GM19324 (cell line): ENCODE results near the gene SPATS2.

ENCODE experiments used
- ATAC-seq: cut with Tn5 transposase; IDR thresholded peaks from one replicate; pipeline ENCODE4 v1.9.1; 2021; ENCODE audit warnings: mild to moderate bottlenecking, moderate library complexity; ENCODE audit not compliant: unreplicated experiment, low FRiP score

SPATS2 gene

GRCh38 chr12:49335955-49336644 lies 31.2 kb upstream of the SPATS2 start:
- ATAC-seq, result no peak

- peak; percentile 51 for ATAC-seq
Observed at GRCh38 chr12:49336645-49337584, 30.3 kb upstream of the SPATS2 start, which contains the start of gene C1QL4. TSS of gene C1QL4 (minus strand) at chr12:49337188. CDS start at chr12:49336477, 711 bp downstream.

- no peak for ATAC-seq
Observed at GRCh38 chr12:49338830-49339463, 28.3 kb upstream of the SPATS2 start.

- ATAC-seq, result no peak
Observed at GRCh38 chr12:49339464-49339861, 27.8 kb upstream of the SPATS2 start.

DNA sequence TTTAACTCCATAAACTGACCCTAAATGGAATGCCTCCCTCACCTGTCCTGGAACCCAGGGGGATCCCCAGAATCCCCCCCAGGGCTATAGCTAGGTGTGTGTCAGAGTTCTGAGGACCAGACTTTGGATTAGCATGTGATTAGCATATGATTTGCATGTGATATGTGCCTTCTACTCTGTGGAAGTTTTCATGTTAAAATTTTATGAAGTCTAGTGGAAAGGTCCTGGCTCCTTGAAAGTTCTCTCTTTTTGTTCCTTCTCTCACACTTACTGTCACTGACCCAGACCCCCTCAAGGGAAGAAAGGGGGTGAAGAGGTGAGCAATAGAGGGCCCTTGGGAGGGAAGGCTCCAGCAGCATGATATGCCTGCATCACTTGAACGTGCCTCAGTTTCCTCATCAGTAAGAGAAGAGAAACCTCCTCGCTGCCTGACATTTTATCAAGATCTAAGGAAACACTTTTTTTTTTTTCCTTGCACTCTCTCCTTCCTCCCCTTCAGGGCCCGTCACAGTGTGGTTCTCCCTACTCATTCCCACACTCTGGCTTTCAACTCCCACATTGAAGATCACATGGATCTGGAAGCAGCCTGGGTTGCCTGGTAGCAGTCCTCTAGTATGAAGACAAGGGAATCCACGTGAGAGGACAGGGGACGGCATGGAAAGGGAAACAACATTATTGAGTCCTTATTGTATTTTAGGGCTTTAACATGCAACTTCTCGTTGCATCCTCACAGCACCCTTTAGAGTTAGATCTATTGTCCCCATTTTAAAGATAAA lies 27.0 kb upstream of the SPATS2 start:
- no peak for ATAC-seq

DNA sequence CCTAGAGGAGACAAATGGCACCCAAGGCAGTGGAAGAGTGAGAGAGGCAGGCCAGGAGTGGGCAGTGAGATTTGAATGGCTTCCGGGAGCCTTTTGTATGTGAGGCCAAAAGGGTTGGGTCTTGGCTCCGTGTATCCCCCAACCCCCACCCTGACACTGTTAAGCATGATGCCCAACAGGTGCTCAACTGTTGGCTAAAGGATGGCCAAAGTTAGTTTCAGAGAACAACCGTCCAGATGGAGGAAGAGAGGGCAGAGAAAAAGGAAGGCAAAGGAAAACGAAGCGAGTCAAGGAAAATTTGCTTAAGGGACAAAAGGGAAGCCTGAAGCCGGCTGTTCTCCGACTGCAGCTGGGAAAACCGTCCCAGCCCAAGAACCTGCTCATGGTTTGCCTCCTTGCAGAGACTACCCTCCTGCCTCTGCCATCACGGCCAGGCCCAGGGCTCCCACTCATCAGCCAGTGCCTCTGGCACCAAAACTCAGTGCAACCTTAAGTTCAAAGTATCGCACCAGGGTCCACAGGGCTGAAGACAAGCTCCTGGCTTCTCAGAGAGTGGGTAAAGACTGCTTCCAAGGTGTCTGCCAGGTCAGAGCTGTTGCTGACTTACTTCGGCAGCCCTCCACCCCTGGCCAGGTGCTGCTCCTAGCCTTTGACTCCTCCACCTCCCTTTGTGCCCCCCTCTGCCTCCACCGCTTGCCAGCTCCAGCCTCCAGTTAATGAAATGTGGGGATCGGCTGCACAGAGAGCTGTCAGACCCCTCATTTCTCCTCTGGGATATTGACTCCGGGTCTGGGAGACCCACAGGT lies 26.1 kb upstream of the SPATS2 start:
- ATAC-seq, result no peak

GRCh38 chr12:49341777-49342065 lies 25.5 kb upstream of the SPATS2 start:
- ATAC-seq, result no peak

DNA sequence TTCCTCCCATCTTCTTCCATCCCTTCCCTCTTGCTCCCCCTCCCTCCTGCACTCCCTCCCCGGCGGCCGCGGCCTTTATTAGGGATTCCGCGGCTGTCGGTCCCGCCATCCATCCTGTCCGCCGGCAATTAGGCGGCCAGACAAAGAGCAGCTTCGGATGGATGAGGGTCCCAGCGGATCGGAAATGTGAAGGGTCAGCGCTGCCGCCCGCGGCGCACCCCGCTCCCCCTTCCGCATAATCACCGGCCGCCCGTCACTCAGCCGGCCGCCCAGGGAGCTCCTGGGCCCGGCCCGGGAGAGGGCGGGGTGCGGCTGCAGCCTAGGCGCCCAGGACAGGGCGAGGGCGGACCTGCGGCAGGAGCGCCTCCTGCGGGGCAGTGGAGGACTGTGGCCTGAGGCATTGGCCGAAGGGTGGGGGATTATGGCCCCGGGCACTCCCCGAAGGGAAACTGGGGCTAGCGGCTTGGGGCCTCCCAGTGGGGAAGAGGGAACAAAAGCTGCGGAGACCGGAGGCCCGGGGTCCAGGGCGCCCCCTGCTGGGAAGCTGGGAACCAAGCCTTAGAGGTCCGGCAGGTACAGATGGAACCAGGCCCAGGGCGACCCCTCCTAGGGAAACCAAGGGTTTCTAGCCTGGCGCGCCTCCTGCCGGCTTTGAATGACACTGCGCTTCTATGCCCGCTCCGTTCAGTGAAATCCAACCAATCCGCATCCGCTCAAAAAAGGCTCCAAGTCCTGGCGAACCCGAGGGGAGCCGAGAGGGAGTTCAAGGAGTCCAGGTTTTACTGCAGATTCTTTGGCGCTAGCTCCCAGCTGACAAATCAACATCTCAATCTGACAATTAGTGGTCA lies 25.0 kb upstream of the SPATS2 start:
- no peak for ATAC-seq

DNA sequence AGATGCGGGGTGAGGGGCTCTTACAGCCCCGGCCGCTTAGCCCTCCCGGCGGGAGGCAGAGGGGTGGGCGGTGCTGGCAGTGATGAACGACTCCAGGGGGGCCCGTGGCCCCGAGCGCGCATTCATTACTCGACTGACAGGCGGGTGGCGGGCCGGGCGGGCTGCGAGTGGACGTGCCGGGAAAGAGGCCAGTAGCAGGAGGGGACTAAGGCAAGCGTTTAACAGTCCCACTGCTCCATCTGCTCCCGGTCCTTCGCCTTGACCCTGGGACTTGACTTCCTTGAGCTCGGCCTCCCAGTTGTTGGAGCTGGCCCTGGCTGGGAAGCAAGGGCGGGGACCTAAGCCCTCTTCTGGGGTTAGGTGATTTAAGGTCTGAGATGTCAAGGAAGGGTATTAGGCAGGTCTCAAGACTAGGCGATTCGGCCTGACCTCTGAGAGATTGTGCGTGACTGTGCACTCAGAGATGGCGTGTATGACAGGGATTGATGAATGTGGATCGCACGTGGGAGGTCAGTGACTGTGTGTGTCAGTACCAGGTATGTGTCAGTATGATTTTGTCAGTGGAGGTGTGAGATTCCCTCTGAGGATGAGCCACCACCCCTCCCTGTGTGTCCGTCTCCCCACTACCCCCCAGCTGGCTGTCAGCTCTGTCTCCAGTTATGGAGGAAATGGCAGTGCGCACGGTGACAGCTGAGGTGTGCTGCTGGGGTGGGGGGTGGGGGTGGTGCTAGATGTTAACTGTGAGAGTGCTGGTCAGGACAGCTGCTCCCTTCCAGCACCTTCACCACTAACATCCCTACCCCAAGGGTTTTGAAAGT lies 24.1 kb upstream of the SPATS2 start:
- ATAC-seq, result no peak

DNA sequence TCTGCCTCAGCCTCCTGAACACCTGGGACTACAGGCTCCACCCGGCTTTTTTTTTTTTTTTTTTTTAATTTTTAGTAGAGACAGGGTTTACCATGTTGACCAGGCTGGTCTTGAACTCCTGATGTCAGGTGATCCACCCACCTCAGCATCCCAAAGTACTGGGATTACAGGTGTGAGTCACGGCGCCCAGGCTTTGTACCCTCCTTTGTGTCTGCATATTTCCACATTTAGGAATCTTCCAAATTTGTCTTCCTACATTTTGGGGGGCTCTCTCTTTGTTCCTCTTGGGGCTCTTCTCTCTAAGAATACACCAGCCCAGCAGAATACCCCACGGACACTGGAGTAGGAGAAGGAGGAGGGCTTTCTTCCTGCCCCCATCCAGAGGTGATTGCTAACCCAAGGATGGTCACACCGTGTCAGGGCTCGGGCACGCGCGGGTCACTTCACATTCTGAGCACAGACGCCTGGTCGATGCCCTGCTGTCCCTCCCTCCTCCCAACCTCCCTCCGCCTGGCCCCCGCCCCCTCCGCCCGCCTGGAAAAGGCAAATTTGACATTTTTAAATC lies 22.7 kb upstream of the SPATS2 start:
- no peak for ATAC-seq

DNA sequence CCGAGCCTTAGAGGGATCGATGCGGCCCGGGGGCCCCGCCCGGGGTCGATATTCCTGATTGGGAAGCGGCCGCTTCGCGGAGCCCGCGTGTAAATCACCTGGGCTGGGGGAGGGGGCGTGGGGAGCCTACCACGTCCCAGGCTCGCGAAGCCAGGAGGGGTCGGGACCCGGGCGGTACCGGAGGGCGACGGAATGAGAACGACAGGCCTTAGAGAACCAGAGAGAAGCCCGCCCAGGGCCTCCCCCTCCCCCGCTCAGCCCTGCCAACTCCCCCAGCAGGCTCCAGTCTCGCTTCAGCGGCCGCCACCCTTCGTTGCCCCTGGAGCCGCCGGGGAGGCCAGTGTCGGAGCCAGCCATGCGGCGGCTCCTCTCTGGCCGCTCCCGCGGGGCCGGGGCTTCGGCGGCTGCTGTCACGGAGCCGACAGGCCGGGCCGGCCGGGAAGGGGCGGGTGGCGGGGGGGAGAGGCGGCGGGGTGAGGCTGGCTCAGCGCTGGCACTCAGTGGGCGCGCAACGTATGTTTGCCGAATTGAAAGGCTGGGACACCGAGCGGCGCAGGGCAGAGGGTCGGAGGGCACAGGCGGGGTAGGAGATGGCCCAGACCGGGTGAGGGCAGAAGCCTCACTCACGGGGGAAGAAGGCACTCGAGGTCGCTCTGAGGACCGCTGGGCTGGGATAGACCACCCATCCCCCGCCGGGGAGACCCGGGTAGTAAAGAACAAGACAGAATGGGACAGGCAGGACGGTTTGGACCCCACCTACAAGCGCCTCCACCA lies 22.0 kb upstream of the SPATS2 start:
- ATAC-seq, result no peak

- ATAC-seq, result no peak
Observed at GRCh38 chr12:49345825-49346658, 21.2 kb upstream of the SPATS2 start.

GRCh38 chr12:49346659-49347310 lies 20.5 kb upstream of the SPATS2 start, which contains the start of gene DNAJC22:
TSS of gene DNAJC22 (plus strand) at chr12:49346888. CDS start at chr12:49348873, 1,985 bp downstream.
- ATAC-seq, result no peak

DNA sequence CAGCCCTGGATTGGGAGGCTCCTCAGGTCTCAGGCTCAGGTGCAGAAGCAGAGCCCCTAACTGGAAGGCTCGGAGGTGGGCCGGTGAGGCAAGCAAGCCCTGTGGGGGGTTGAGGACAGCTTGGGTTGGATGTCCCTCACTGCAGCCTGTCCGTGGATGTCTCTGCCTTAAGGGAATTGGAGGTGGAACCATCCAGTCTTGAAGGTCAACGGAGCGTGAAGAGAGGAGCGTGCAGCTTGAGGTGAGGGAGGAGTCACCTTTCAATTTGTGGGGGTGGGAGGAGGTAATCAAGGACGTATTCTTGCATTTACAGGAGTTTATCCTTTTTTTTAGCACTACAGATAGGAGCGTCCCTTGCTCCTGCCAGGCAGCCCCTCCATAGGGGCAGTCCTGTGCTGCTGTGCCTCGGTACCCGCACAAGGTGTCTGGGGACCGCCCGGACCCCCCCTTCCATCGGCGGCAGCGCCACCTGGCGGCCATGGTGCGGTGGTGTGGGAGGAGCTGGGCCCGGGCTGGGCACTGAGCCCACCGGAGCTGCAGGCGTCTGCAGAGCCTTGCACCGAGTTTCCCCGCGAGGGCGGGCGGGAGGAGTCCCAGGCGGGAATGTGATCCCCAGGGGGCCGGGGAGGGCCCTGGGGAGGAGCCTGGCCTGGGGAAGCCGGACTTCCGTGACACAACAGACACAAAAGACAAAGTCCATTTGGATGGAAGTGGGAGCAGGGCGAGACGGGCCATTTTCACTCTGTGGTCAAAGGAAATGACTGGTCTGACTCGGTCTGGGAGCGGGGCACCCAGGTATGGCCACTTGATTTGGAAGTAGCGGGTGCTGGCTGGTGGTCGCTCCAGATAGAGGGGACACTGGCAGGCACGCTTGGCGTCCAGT lies 19.7 kb upstream of the SPATS2 start:
- peak; percentile 46 for ATAC-seq

- ATAC-seq, result no peak
Observed at GRCh38 chr12:49348781-49349180, 18.5 kb upstream of the SPATS2 start.
